Activated CD4-positive, alpha-beta T cell treated with anti-CD3 and anti-CD28 coated beads, Interleukin-2, amount 10 ng/mL, durations not matched to agents 7 days and 5 days (primary cell): ENCODE measurements around the gene UBR2. TPM values are rescaled to one million over a fixed set of nuclear protein-coding genes. Genes with fewer than 3 reads are reported as not detected.
"Not testable (repeated sequence)": the region's sequence is repeated elsewhere in the genome, so short reads cannot be mapped to it uniquely, and the experiment has no call there.

Experiments
- CTCF ChIA-PET: fragments of 350-600 bp; sonication (Branson Sonifier 250); formaldehyde crosslinking; loops from one replicate; lab custom pipeline; 2021; ENCODE audit warnings: antibody characterized with exemption; lab: Charles Lee
- POLR2A ChIA-PET: fragments of 350-600 bp; sonication (Branson Sonifier 250); formaldehyde crosslinking; loops from one replicate; lab custom pipeline; 2021; ENCODE audit warnings: antibody characterized with exemption; lab: Charles Lee
- DNase-seq: peaks from one replicate; pipeline ENCODE4 v3.0.0-alpha.2; 2020
- H3K27ac Mint-ChIP-seq: one replicate; pipeline ENCODE4 v1.8.0; 2021; ENCODE audit warnings: mild to moderate bottlenecking, moderate library complexity, mixed read lengths
- H3K27me3 Mint-ChIP-seq: one replicate; pipeline ENCODE4 v1.8.0; 2021; ENCODE audit warnings: mixed read lengths
- H3K36me3 Mint-ChIP-seq: one replicate; pipeline ENCODE4 v1.8.0; 2021; ENCODE audit warnings: low read depth, mixed read lengths
- H3K4me1 Mint-ChIP-seq: one replicate; pipeline ENCODE4 v1.8.0; 2021; ENCODE audit warnings: mixed read lengths
- H3K4me3 Mint-ChIP-seq: one replicate; pipeline ENCODE4 v1.8.0; 2021; ENCODE audit warnings: mild to moderate bottlenecking, moderate library complexity, mixed read lengths
- H3K9me3 Mint-ChIP-seq: one replicate; pipeline ENCODE4 v1.8.0; 2021; ENCODE audit warnings: mixed read lengths
- total RNA-seq, 2 experiments: library from RNA; stranded (reverse); gene quantifications; one replicate each; pipeline ENCODE4 v1.2.3, GENCODE V29; 2021

Gene UBR2
- total RNA-seq, 2 experiments from 2014 or later = 30.2 to 32.1 TPM

DNA sequence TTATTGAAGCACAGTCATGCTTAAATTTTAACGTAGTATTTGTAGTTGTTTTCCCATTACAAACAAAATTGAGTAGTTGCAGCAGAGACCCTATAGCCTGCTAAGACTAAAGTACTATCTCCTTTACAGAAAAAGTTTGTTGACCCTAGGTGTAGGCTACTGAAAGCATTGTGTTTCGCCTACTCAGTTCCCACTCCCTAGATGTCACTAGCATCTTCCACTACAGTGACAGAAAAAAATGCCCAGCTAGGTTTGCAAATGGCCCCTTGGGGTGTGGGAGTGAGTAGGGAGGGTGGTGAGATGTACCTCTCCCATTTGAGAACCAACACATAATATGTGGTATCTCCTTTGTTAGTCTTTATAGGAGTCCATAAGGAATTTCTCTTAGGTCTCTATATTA, 34.5 kb downstream of the UBR2 start:
- no peak for DNase-seq
- ChIA-PET CTCF (interaction anchor here (1.6 kb wide), 1 partner anchor 10 kb away, joined by 6 read pairs; no protein-coding TSS in a partner anchor), POLR2A (no interaction called here)
- peaks cover 2% of the 10 kb centered on the region for H3K9me3 Mint-ChIP-seq
- H3K4me3 Mint-ChIP-seq = no peak overlapping the region
- H3K27me3 Mint-ChIP-seq = no peaks in the 10 kb centered on the region
- no peak overlapping the region for H3K27ac Mint-ChIP-seq
- H3K36me3 Mint-ChIP-seq = peaks cover 50% of the 10 kb centered on the region
- peaks cover 2% of the 10 kb centered on the region for H3K4me1 Mint-ChIP-seq

DNA sequence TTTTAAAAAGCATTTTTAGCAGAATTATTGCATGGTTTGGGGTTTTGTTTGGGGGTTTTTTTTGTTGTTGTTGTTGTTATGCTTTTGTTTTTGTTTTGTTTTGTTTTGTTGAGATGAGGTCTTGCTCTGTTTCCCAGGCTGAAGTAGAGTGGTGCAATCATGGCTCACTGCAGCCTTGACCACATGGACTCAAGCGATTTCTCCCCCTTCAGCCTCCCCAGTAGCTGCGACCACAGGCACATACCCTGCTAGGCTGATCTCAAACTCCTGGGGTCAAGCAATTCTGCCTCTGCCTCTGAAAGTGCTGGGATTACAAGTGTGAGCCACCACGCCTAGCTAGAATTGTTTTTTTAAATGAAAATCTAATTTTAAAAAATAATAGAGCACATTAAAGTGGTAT, 35.7 kb downstream of the UBR2 start:
- Mint-ChIP-seq H3K27ac (no peak overlapping the region), H3K27me3 (no peaks in the 10 kb centered on the region), H3K36me3 (peaks cover 42% of the 10 kb centered on the region), H3K9me3 (peaks cover 2% of the 10 kb centered on the region), H3K4me1 (peaks cover 2% of the 10 kb centered on the region), H3K4me3 (no peak overlapping the region)
- POLR2A ChIA-PET = no interaction called here
- no peak for DNase-seq
- CTCF ChIA-PET = no interaction called here

DNA sequence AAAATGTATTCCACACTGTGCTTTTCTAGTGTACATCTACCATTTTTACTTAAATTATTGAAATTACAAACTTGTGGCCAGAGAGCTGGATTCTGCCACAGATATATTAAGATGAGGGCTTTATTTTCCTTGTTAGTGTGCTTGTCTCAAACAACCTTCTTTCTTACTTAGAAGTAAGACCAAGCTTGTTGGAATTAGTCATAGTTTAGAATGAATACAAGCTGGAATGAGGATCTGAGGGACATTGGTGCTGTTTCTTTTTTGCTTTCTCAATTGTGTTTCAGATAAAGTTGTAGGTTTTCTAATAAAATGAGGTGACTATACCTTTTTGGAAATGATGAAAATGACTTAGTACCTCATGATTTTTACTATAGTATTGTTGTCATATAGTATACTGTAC, 40.3 kb downstream of the UBR2 start:
- peaks cover 4% of the 10 kb centered on the region for H3K4me1 Mint-ChIP-seq

DNA sequence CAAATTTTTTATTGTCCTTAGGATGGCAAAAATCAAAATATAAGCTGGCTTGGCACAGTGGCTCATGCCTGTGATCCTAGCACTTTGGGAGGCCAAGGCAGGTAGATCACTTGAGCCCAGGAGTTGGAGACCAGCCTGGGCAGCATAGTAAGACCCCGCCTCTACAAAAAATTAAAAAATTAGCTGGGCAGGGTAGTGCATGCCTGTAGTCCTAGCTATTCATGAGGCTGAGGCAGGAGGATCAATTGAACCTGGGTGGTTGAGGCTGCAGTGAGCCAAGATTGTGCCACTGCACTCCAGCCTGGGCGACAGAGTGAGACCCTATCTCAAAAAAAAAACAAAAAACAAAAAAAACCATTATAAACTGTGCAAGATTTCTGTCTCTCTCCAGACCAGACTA, 40.9 kb downstream of the UBR2 start:
- CTCF ChIA-PET = interaction anchor here (0.7 kb wide), 1 partner anchor 130 kb away, joined by 3 read pairs; no protein-coding TSS in a partner anchor
- DNase-seq, H3K27me3 Mint-ChIP-seq, H3K27ac Mint-ChIP-seq, H3K9me3 Mint-ChIP-seq, H3K4me3 Mint-ChIP-seq, POLR2A ChIA-PET, H3K4me1 Mint-ChIP-seq: not testable (repeated sequence)
- H3K36me3 Mint-ChIP-seq = peaks cover 27% of the 10 kb centered on the region

More for the DNA sequence above, 40.3 kb downstream of the UBR2 start:
- H3K9me3 Mint-ChIP-seq = no peaks in the 10 kb centered on the region
- ChIA-PET CTCF (interaction anchor here (0.7 to 1.7 kb wide), 2 partner anchors 16 to 130 kb away, joined by 3 to 4 read pairs; no protein-coding TSS in a partner anchor), POLR2A (no interaction called here)
- peaks cover 25% of the 10 kb centered on the region for H3K36me3 Mint-ChIP-seq
- H3K27me3 Mint-ChIP-seq = no peaks in the 10 kb centered on the region
- no peak overlapping the region for H3K27ac Mint-ChIP-seq
- DNase-seq = no peak
- no peak overlapping the region for H3K4me3 Mint-ChIP-seq

DNA sequence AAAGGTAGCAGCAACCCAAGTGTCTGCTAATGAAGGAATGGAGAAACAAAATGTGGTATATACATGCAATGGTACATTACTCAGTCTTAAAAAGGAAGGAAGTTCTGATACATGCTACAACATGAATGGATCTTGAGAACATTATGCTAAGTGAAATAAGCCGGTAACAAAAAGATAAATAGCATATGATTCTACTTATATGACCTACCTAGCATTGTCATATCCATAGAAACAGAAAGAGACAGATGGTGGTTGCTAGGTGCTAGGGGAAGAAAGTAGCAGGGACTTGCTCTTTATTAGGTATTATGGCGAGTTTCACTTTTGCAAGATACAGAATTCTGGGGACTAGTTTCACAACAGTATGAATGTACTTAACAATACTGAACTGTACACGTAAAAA, 46.6 kb downstream of the UBR2 start:
- ChIA-PET CTCF (interaction anchor here (0.6 to 1.1 kb wide), 2 partner anchors 17 to 22 kb away, joined by 3 read pairs; no protein-coding TSS in a partner anchor), POLR2A (no interaction called here)
- peak overlapping the region; percentile 2 for H3K27ac Mint-ChIP-seq
- no peak for DNase-seq
- H3K9me3 Mint-ChIP-seq = no peaks in the 10 kb centered on the region
- peaks cover 10% of the 10 kb centered on the region for H3K4me1 Mint-ChIP-seq
- no peaks in the 10 kb centered on the region for H3K27me3 Mint-ChIP-seq
- peaks cover 33% of the 10 kb centered on the region for H3K36me3 Mint-ChIP-seq
- H3K4me3 Mint-ChIP-seq = no peak overlapping the region

DNA sequence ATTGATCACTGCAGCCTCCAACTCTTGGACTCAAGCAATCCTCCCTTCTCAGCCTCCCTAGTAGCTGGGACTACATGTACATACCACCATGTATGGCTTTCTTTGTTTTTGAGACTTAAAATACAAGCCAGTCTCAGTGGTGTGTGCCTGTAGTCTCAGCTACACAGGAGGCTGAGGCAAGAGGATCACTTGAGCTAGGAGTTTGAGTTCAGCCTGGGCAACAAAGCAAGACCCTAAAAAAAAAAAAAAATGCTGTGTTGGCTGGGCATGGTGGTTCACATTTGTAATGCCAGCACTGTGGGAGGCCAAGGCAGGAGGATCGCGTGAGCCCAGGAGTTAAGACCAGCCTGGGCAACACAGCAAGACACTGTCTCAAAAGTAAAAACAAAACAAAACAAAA, 51.7 kb downstream of the UBR2 start:
- H3K4me3 Mint-ChIP-seq = no peak overlapping the region
- ChIA-PET CTCF (interaction anchor here (0.5 kb wide), 1 partner anchor 15 kb away, joined by 4 read pairs; no protein-coding TSS in a partner anchor), POLR2A (no interaction called here)
- no peak overlapping the region for H3K27ac Mint-ChIP-seq
- peaks cover 30% of the 10 kb centered on the region for H3K36me3 Mint-ChIP-seq
- DNase-seq = no peak
- H3K27me3 Mint-ChIP-seq = no peaks in the 10 kb centered on the region
- peaks cover 13% of the 10 kb centered on the region for H3K4me1 Mint-ChIP-seq
- no peaks in the 10 kb centered on the region for H3K9me3 Mint-ChIP-seq

DNA sequence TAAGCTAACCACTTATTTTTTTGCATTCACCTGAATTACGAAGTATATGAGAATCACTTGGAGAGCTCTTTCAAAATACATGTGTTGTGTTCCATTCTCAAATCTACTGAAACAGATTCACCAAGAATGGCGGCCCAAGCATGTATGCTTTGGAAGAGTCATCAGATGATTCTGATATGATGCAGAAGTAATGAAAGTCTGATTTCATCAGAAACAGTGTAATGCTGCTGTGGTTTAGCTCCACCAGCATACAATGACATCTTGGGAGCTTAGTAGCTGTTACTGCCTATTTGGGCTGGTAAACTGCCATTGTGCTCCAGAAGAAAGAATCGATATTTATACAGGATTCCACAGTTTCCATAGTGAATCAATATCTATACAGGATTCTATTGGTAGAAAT, 52.9 kb downstream of the UBR2 start:
- Mint-ChIP-seq H3K27ac (no peak overlapping the region), H3K4me1 (peaks cover 12% of the 10 kb centered on the region), H3K4me3 (no peak overlapping the region), H3K36me3 (peaks cover 36% of the 10 kb centered on the region), H3K9me3 (no peaks in the 10 kb centered on the region), H3K27me3 (no peaks in the 10 kb centered on the region)
- POLR2A ChIA-PET = no interaction called here
- no peak for DNase-seq
- CTCF ChIA-PET = no interaction called here

DNA sequence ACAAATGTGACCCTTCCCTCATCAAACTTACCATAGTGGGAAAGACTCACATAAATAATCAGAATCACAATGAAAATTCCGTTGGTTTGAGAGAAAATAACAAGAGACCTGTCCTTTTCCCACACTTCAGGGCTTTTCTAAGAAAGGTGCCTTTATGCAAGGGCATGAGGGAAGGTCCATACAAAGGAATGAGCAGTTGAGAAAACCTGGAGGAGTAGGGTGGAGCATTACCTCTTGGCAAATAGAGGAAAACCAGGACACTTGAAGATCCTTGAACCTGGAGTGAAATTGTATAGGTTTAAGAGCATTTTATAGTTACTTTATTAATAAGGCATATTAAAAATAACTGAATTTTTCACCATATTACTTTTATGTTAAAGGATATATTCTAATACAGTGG, 54.3 kb downstream of the UBR2 start:
- peaks cover 32% of the 10 kb centered on the region for H3K36me3 Mint-ChIP-seq
- peaks cover 12% of the 10 kb centered on the region for H3K4me1 Mint-ChIP-seq
- H3K27ac Mint-ChIP-seq = no peak overlapping the region
- H3K4me3 Mint-ChIP-seq = no peak overlapping the region
- H3K9me3 Mint-ChIP-seq = no peaks in the 10 kb centered on the region
- ChIA-PET CTCF (no interaction called here), POLR2A (no interaction called here)
- H3K27me3 Mint-ChIP-seq = no peaks in the 10 kb centered on the region
- DNase-seq = no peak

DNA sequence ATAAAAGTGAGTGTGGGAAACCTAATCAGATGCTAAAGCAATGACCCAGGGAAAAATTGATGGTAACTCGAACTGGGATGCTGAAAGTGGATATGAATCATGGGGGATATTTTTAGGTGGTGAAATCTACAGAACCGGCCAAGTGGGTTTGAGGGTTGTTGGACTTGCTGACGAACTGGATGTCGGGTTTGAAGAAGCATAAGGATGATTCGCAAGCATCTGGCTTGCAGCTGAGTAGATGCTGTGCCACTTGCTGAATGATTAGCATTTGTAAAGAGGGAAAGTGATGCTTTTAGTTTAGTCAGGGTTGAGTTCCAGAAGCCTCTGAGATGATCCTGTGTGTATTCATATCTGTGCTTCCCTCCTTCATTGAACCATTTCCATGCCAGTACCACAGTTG, 54.9 kb downstream of the UBR2 start:
- POLR2A ChIA-PET = no interaction called here
- no peak for DNase-seq
- Mint-ChIP-seq H3K9me3 (no peaks in the 10 kb centered on the region), H3K27me3 (no peaks in the 10 kb centered on the region), H3K27ac (no peak overlapping the region), H3K4me1 (peaks cover 12% of the 10 kb centered on the region), H3K36me3 (peaks cover 32% of the 10 kb centered on the region), H3K4me3 (no peak overlapping the region)
- CTCF ChIA-PET = no interaction called here

DNA sequence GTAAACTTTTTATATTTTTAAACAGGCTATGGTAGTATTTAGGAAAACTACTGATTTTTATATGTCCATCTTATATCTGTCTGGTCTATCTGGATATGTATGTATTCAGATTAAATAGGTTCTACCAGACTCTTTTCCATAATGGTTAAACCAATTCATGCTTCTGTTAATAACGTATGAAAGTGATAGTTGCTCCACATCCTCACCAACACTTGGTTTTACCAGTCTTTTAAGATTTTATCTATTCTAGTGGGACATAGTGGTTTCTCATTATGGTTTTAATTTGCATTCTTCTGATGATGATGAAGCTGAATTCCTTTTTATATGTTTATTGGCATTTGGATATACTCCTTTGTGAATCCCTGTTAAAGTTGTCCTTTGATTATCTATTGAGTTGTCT, 56.1 kb downstream of the UBR2 start:
- DNase-seq = no peak
- Mint-ChIP-seq H3K4me1 (peaks cover 11% of the 10 kb centered on the region), H3K27me3 (no peaks in the 10 kb centered on the region), H3K4me3 (no peak overlapping the region), H3K27ac (no peak overlapping the region), H3K36me3 (peaks cover 42% of the 10 kb centered on the region), H3K9me3 (no peaks in the 10 kb centered on the region)
- CTCF ChIA-PET = no interaction called here
- POLR2A ChIA-PET = interaction anchor here (0.6 kb wide), 2 partner anchors 376 to 609 kb away, joined by 4 to 9 read pairs; no protein-coding TSS in a partner anchor

DNA sequence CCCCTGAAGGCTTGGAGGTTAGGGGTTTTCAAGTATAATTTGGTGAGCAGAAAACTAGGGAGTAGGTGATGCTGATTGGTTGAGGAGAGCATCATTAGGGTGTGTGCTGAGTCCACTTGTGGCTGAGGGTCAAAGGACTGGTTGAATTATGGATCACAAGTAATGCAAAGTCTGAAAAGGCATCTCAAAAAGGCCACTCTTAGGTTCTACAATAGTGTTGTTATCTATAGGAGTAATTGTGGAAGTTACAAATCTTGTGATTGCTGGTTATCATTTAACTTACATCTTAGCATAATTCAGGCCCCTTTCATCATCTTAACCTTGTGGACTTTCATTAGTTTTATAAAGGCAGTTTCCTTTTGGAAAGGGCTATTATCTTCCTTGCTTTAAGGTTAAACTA, 60.8 kb downstream of the UBR2 start:
- no peak overlapping the region for H3K27ac Mint-ChIP-seq
- ChIA-PET POLR2A (no interaction called here), CTCF (no interaction called here)
- peaks cover 44% of the 10 kb centered on the region for H3K36me3 Mint-ChIP-seq
- no peaks in the 10 kb centered on the region for H3K27me3 Mint-ChIP-seq
- no peak for DNase-seq
- peaks cover 4% of the 10 kb centered on the region for H3K4me1 Mint-ChIP-seq
- H3K4me3 Mint-ChIP-seq = no peak overlapping the region
- H3K9me3 Mint-ChIP-seq = no peaks in the 10 kb centered on the region

DNA sequence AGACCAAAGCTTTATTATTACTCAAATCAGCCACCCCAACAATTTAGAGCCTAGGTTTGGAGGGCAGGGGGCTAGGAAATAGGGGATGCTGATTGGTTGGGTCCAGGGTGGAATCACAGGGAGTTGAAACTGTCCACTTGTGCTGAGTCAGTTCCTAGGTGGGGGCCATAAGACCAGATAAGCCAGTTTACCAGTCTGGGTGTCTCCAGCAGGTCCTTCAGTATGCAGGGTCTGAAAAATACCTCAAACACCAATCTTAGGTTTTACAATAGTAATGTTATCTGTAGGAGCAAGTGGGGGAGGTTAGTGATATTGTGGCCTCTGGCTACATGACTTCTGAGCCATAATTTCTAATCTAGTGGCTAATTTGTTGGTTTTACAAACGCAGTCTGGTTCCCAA, 63.2 kb downstream of the UBR2 start:
- no peak overlapping the region for H3K27ac Mint-ChIP-seq
- no peaks in the 10 kb centered on the region for H3K27me3 Mint-ChIP-seq
- ChIA-PET CTCF (interaction anchor here (0.6 kb wide), 1 partner anchor 17 kb away, joined by 3 read pairs; no protein-coding TSS in a partner anchor), POLR2A (no interaction called here)
- H3K4me1 Mint-ChIP-seq = peaks cover 3% of the 10 kb centered on the region
- H3K9me3 Mint-ChIP-seq = no peaks in the 10 kb centered on the region
- DNase-seq = no peak
- H3K36me3 Mint-ChIP-seq = peaks cover 40% of the 10 kb centered on the region
- H3K4me3 Mint-ChIP-seq = no peak overlapping the region

DNA sequence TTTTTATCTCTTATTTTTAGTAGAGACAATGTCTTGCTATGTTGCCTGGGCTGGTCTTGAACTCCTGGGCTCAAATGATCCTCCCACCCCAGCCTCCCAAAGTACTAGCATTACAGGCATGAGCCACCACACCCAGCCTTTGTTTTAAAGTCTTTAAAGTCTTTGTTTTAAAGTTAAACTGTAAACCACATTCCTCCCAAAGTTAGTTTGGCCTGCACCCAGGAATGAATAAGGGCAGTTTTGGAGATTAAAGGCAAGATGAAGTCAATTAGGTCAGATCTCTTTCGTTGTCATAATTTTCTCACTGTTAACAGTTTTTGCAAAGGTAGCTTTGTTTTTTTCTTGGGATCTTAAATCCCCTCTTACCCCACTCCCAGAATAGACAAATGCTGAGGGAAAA, 63.8 kb downstream of the UBR2 start:
- Mint-ChIP-seq H3K36me3 (peaks cover 46% of the 10 kb centered on the region), H3K27ac (no peak overlapping the region), H3K27me3 (no peaks in the 10 kb centered on the region), H3K4me3 (no peak overlapping the region), H3K4me1 (peaks cover 3% of the 10 kb centered on the region), H3K9me3 (no peaks in the 10 kb centered on the region)
- CTCF ChIA-PET = interaction anchor here (0.6 kb wide), 1 partner anchor 17 kb away, joined by 3 read pairs; no protein-coding TSS in a partner anchor
- DNase-seq = no peak
- POLR2A ChIA-PET = no interaction called here

DNA sequence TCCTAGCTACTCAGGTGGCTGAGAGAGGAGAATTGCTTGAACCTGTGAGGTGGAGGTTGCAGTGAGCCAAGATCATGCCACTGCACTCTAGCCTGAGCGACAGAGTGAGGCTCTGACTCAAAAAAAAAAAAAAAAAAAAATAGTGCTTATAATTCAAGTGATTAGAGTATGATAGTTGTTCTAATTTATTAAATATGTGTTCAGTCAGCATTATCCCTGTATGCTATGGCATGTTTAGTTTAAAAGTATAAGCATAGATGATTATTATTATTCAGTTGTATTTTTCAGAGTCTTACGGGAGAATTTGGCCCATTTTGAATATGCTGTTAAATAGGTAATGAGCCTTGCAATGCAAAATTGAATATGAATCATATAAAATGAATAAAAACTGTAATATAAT, 64.8 kb downstream of the UBR2 start:
- Mint-ChIP-seq H3K27ac (no peak overlapping the region), H3K4me3 (no peak overlapping the region), H3K4me1 (peaks cover 3% of the 10 kb centered on the region), H3K9me3 (no peaks in the 10 kb centered on the region), H3K36me3 (peaks cover 50% of the 10 kb centered on the region), H3K27me3 (no peaks in the 10 kb centered on the region)
- POLR2A ChIA-PET = no interaction called here
- CTCF ChIA-PET = no interaction called here
- DNase-seq = no peak
